ENCODE measurements around the gene GLIPR1L2. TPM values are rescaled to one million over a fixed set of nuclear protein-coding genes. Genes with fewer than 3 reads are reported as not detected.

The GLIPR1L2 gene
- total RNA-seq, 4 donors from 2014 or later = 0.15 to 0.29 (median 0.19) TPM; not detected in 1

- no peaks in the 10 kb centered on the region for H3K9me3 ChIP-seq
- intact Hi-C loops (cut with DNase I) = no loop called here
- 13 to 26% methylated on average over 6 of the region's 6 CpGs for WGBS, 2 donors
- H3K36me3 ChIP-seq = no peaks in the 10 kb centered on the region
- no peaks in the 10 kb centered on the region for H3K27me3 ChIP-seq
- peaks cover 0 to 35% (median 13%) of the 10 kb centered on the region in 3 donors for H3K4me1 ChIP-seq
- peak overlapping the region; percentile 43 to 71 (median 64) for H3K4me3 ChIP-seq
- TF ChIP-seq CTCF (IDR thresholded peaks at IDR 0.05) (no peak), POLR2A (IDR thresholded peaks at IDR 0.05) (no peak)
- peak overlapping the region; percentile 89 to 94 (median 93) for H3K27ac ChIP-seq
- DNase-seq = no peak
Measured at GRCh38 chr12:75390156-75390898, 562 bp upstream of the GLIPR1L2 start.

DNA sequence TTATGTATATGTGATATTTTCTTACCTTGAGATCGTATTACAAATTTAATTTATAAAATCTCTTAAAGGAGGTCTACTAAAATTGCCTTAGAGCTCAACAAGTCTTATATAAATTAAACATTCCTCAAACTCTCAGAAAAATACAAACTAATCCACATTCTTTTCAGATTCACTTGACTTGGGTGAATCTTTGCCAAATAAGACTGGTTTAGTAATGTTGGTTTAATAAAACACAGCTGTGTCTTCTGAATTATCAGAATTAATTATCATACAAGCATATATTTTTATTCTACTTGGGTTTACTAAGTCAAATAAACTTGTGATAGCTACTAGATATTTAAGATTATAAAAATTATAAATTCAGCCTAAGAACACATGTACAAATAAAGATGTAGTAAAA, 13.3 kb downstream of the GLIPR1L2 start:
- H3K36me3 ChIP-seq = no peaks in the 10 kb centered on the region
- H3K9me3 ChIP-seq = no peaks in the 10 kb centered on the region
- H3K4me1 ChIP-seq = no peaks in the 10 kb centered on the region
- H3K4me3 ChIP-seq = no peak overlapping the region
- no peaks in the 10 kb centered on the region for H3K27me3 ChIP-seq
- intact Hi-C loops (cut with DNase I) = no loop called here
- TF ChIP-seq POLR2A (IDR thresholded peaks at IDR 0.05) = no peak
- no peak for TF ChIP-seq CTCF (IDR thresholded peaks at IDR 0.05)
- WGBS, 2 donors = 77 to 85% methylated on average over 1 of the region's 1 CpG
- H3K27ac ChIP-seq = no peak overlapping the region
- DNase-seq = no peak

- H3K27ac ChIP-seq = no peak overlapping the region
- H3K36me3 ChIP-seq = no peaks in the 10 kb centered on the region
- H3K4me3 ChIP-seq = no peak overlapping the region
- intact Hi-C loops (cut with DNase I) = no loop called here
- H3K27me3 ChIP-seq = no peaks in the 10 kb centered on the region
- H3K9me3 ChIP-seq = no peaks in the 10 kb centered on the region
- TF ChIP-seq CTCF (IDR thresholded peaks at IDR 0.05) (no peak), POLR2A (IDR thresholded peaks at IDR 0.05) (no peak)
- no peak for DNase-seq
- H3K4me1 ChIP-seq = no peaks in the 10 kb centered on the region
Measured at GRCh38 chr12:75407683-75408082, 16.8 kb downstream of the GLIPR1L2 start.

DNA sequence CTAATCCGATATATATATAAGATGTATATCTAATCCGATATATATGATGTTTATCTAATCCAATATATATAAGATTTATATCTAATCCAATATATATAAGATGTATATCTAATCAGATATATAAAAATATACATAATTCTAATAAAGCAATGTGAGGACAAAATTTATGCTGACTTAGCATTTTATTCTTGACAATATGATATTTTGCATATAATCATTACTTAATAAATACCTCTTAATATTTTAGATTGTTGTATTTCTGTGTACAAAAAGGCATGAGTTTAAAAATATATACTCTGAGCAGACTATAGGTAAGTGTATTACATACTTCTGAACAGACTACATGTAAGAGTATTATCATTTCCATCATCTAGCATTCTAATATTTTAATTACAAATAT, 18.9 kb downstream of the GLIPR1L2 start:
- no peak for TF ChIP-seq CTCF (IDR thresholded peaks at IDR 0.05)
- 97 to 100% methylated on average over 2 of the region's 2 CpGs for WGBS, 2 donors
- Histone ChIP-seq H3K27ac (no peak overlapping the region), H3K4me3 (no peak overlapping the region), H3K4me1 (no peaks in the 10 kb centered on the region), H3K9me3 (no peaks in the 10 kb centered on the region), H3K36me3 (no peaks in the 10 kb centered on the region), H3K27me3 (no peaks in the 10 kb centered on the region)
- intact Hi-C loops (cut with DNase I) = no loop called here
- no peak for DNase-seq

- no peaks in the 10 kb centered on the region for H3K4me1 ChIP-seq
- H3K36me3 ChIP-seq = no peaks in the 10 kb centered on the region
- TF ChIP-seq CTCF (IDR thresholded peaks at IDR 0.05) (no peak), POLR2A (IDR thresholded peaks at IDR 0.05) (no peak)
- no peak overlapping the region for H3K4me3 ChIP-seq
- 53 to 67% methylated on average over 1 of the region's 1 CpG for WGBS, 2 donors
- H3K9me3 ChIP-seq = no peaks in the 10 kb centered on the region
- no peaks in the 10 kb centered on the region for H3K27me3 ChIP-seq
- no peak overlapping the region for H3K27ac ChIP-seq
- DNase-seq = no peak
- intact Hi-C loops (cut with DNase I) = no loop called here
Measured at GRCh38 chr12:75414671-75415070, 23.8 kb downstream of the GLIPR1L2 start.

All from esophagus squamous epithelium (tissue), 5 donors.